ENCODE measurements around the gene PSORS1C2.

GRCh38 chr6:31154436-31154835 is 15.6 kb upstream of the PSORS1C2 start:
- TF ChIP-seq EZH2 (IDR thresholded peaks at IDR 0.05; ENCODE audit: insufficient read depth, poor library complexity, severe bottlenecking): no peak
- TF ChIP-seq EZH2phosphoT487 (IDR thresholded peaks at IDR 0.05; ENCODE audit: insufficient read depth, low read depth): no peak

Measured in GM23248 (cell line).